Liver (tissue), 9 donors: ENCODE measurements around the gene RGS1. TPM values are rescaled to one million over a fixed set of nuclear protein-coding genes. Genes with fewer than 3 reads are reported as not detected.

Source experiments
- DNase-seq: peaks from one replicate; pipeline ENCODE4 v3.0.0-alpha.2; 2017; ENCODE audit warnings: low spot score
- H3K27ac ChIP-seq, 2 donors: one replicate each; pipeline ENCODE4 v1.7.0; 2013; ENCODE audit warnings: inconsistent platforms in 2 of 2, low read length in 2 of 2, control low read depth in 1 of 2, low read depth in 1 of 2, mild to moderate bottlenecking in 1 of 2
- H3K27me3 ChIP-seq, 4 donors: one replicate each; pipeline versions ENCODE4 v1.6.1 to v1.7.0; 2013; ENCODE audit warnings: low read length in 3 of 4, inconsistent platforms in 1 of 4, mild to moderate bottlenecking in 1 of 4, moderate library complexity in 1 of 4; ENCODE audit not compliant: control insufficient read depth in 4 of 4, insufficient read depth in 4 of 4
- H3K36me3 ChIP-seq, 4 donors: one replicate each; pipeline versions ENCODE4 v1.6.1 to v1.7.0; 2013; ENCODE audit warnings: low read length in 3 of 4, mild to moderate bottlenecking in 3 of 4, low read depth in 1 of 4, moderate library complexity in 1 of 4; ENCODE audit not compliant: control insufficient read depth in 4 of 4, insufficient read depth in 3 of 4
- H3K4me1 ChIP-seq, 4 donors: one replicate each; pipeline versions ENCODE4 v1.6.1 to v1.7.0; 2013; ENCODE audit warnings: low read length in 3 of 4, mild to moderate bottlenecking in 3 of 4, moderate library complexity in 1 of 4; ENCODE audit not compliant: control insufficient read depth in 4 of 4, insufficient read depth in 4 of 4
- H3K4me3 ChIP-seq, 3 donors: one replicate each; pipeline versions ENCODE4 v1.6.1 to v1.7.0; 2013; ENCODE audit warnings: low read length in 3 of 3, control low read depth in 1 of 3, low read depth in 1 of 3, mild to moderate bottlenecking in 1 of 3
- H3K9ac ChIP-seq, 2 donors: one replicate each; pipeline ENCODE4 v1.7.0; 2013; ENCODE audit warnings: low read length in 2 of 2, mild to moderate bottlenecking in 2 of 2, moderate library complexity in 2 of 2, control low read depth in 1 of 2, low read depth in 1 of 2
- H3K9me3 ChIP-seq, 4 donors: one replicate each; pipeline versions ENCODE4 v1.6.1 to v1.7.0; 2013; ENCODE audit warnings: low read length in 3 of 4; ENCODE audit not compliant: control insufficient read depth in 4 of 4
- ATF3 ChIP-seq: IDR thresholded peaks from 2 replicates; pipeline ENCODE4 v1.6.1; 2016; ENCODE audit warnings: antibody characterized with exemption
- CTCF ChIP-seq: fragments of 150-350 bp; IDR thresholded peaks from 2 replicates; pipeline ENCODE4 v1.5.1; 2017; ENCODE audit warnings: improper control_type of control experiment, low read depth, low read length; ENCODE audit not compliant: missing input control
- EGR1 ChIP-seq, 2 donors: IDR thresholded peaks; 2 replicates each; pipeline ENCODE4 v1.6.1; 2016 to 2018; ENCODE audit warnings: antibody characterized with exemption in 2 of 2, low read depth in 2 of 2
- FOXA1 ChIP-seq: IDR thresholded peaks from 2 replicates; pipeline ENCODE4 v1.6.1; 2016; ENCODE audit warnings: antibody characterized with exemption
- FOXA2 ChIP-seq: IDR thresholded peaks from 2 replicates; pipeline ENCODE4 v1.6.1; 2016; ENCODE audit warnings: antibody characterized with exemption
- HNF4A ChIP-seq, 2 donors: conservative IDR thresholded peaks; 2 replicates each; pipeline ENCODE4 v1.6.1; 2016; ENCODE audit warnings: antibody characterized with exemption in 2 of 2, mild to moderate bottlenecking in 2 of 2
- HNF4G ChIP-seq: IDR thresholded peaks from 2 replicates; pipeline ENCODE4 v1.6.1; 2016; ENCODE audit warnings: antibody characterized with exemption
- JUND ChIP-seq, 2 donors: IDR thresholded peaks; 2 replicates each; pipeline ENCODE4 v1.6.1; 2016; ENCODE audit warnings: antibody characterized with exemption in 2 of 2
- MAX ChIP-seq: IDR thresholded peaks from 2 replicates; pipeline ENCODE4 v1.6.1; 2016; ENCODE audit warnings: antibody characterized with exemption
- NR2F2 ChIP-seq: IDR thresholded peaks from 2 replicates; pipeline ENCODE4 v1.6.1; 2016; ENCODE audit warnings: antibody characterized with exemption
- REST ChIP-seq: IDR thresholded peaks from 2 replicates; pipeline ENCODE4 v1.6.1; 2016; ENCODE audit warnings: antibody characterized with exemption, mild to moderate bottlenecking
- RXRA ChIP-seq, 2 donors: IDR thresholded peaks; 2 replicates each; pipeline ENCODE4 v1.6.1; 2017 to 2018; ENCODE audit warnings: antibody characterized with exemption in 2 of 2, mild to moderate bottlenecking in 1 of 2
- SP1 ChIP-seq: IDR thresholded peaks from 2 replicates; pipeline ENCODE4 v1.6.1; 2018; ENCODE audit warnings: antibody characterized with exemption, mild to moderate bottlenecking
- TAF1 ChIP-seq: conservative IDR thresholded peaks from 2 replicates; pipeline ENCODE4 v1.6.1; 2016; ENCODE audit warnings: antibody characterized with exemption, mild to moderate bottlenecking
- YY1 ChIP-seq: IDR thresholded peaks from 2 replicates; pipeline ENCODE4 v1.6.1; 2016; ENCODE audit warnings: antibody characterized with exemption, mild to moderate bottlenecking
- ZBTB33 ChIP-seq: IDR thresholded peaks from 2 replicates; pipeline ENCODE4 v1.6.1; 2016; ENCODE audit warnings: antibody characterized with exemption
- WGBS: extraction: QIAGEN DNeasy Blood & Tissue Kit; methylation state at CpG from one replicate; pipeline ENCODE4 v1.1.7; 2013; 5-methylcytosine and 5-hydroxymethylcytosine counted together
- polyA plus RNA-seq, 2 donors: library from polyadenylated mRNA; stranded (reverse) in 1 of 2; unstranded in 1 of 2; fragments of 200-250 nt in 1 of 2; fragments of >200 nt in 1 of 2; fragmentation: Nextera tagmentation in 1 of 2; extraction: Ambion mirVana in 1 of 2; gene quantifications; one replicate each; pipeline versions ENCODE4 v1.2.1 to v1.2.3, GENCODE V29; 2013 to 2015
- total RNA-seq, 2 donors: library from RNA; depleted of rRNA; stranded (reverse); fragments of >200 nt; gene quantifications; one replicate each; pipeline ENCODE4 v1.2.3, GENCODE V29; 2014
- donor health status: healthy.
- donor health status: healthy.
- donor health status: healthy.
- donor health status: healthy.
- donor health status: healthy.

The RGS1 gene
- total and polyA plus RNA-seq, 4 donors: 1.8 to 7.7 (median 6.0) TPM

- DNase-seq: no peak
- peaks cover 0 to 4% (median 0%) of the 10 kb centered on the region in 4 donors for H3K4me1 ChIP-seq
- no peaks in the 10 kb centered on the region for H3K27me3 ChIP-seq
- no peak overlapping the region for H3K4me3 ChIP-seq
- no peak overlapping the region for H3K9ac ChIP-seq
- 95% methylated on average over 3 of the region's 3 CpGs for WGBS
- H3K27ac ChIP-seq: no peak overlapping the region
- TF ChIP-seq MAX: no peak
- no peak for TF ChIP-seq ATF3
- TF ChIP-seq JUND (IDR thresholded peaks at IDR 0.05): no peak
- no peak for TF ChIP-seq FOXA1
- no peak for TF ChIP-seq TAF1
- TF ChIP-seq ZBTB33: no peak
- no peak for TF ChIP-seq YY1
- TF ChIP-seq REST: no peak
- no peak for TF ChIP-seq NR2F2
- TF ChIP-seq HNF4G: no peak
- no peaks in the 10 kb centered on the region for H3K9me3 ChIP-seq
- no peaks in the 10 kb centered on the region for H3K36me3 ChIP-seq
These were observed 12.4 kb upstream of the RGS1 start for GRCh38 chr1:192563129-192563528.

- WGBS: 71% methylated on average over 4 of the region's 4 CpGs
- no peak for DNase-seq
- H3K9ac ChIP-seq: no peak overlapping the region
- H3K27ac ChIP-seq: no peak overlapping the region
- H3K4me1 ChIP-seq: peaks cover 0 to 4% (median 0%) of the 10 kb centered on the region in 4 donors
- TF ChIP-seq CTCF (no peak), REST (no peak), FOXA1 (no peak), RXRA (IDR thresholded peaks at IDR 0.05) (peak; percentile 70 to 73), TAF1 (no peak), YY1 (peak; percentile 23), NR2F2 (no peak), EGR1 (IDR thresholded peaks at IDR 0.05; ENCODE audit: low read depth in 2 of 2) (no peak), HNF4G (no peak), ZBTB33 (no peak), FOXA2 (no peak), JUND (IDR thresholded peaks at IDR 0.05) (peak in 1 of 2 donors; percentile 12), SP1 (peak; percentile 65), HNF4A (conservative IDR thresholded peaks at IDR 0.05) (peak; percentile 75 to 80), MAX (no peak)
- H3K4me3 ChIP-seq: no peak overlapping the region
- no peaks in the 10 kb centered on the region for H3K9me3 ChIP-seq
- H3K36me3 ChIP-seq: no peaks in the 10 kb centered on the region
- no peaks in the 10 kb centered on the region for H3K27me3 ChIP-seq
These were observed 11.5 kb upstream of the RGS1 start for GRCh38 chr1:192564099-192564498.
